NCI-H748 treated with DMSO at 0.1 percent for 48 hours (cell line): ENCODE measurements around the gene OSBP2.

Source experiments
- DNase-seq: peaks from one replicate; lab custom pipeline; 2025; lab: John Stamatoyannopoulos, UW

OSBP2 gene

DNA sequence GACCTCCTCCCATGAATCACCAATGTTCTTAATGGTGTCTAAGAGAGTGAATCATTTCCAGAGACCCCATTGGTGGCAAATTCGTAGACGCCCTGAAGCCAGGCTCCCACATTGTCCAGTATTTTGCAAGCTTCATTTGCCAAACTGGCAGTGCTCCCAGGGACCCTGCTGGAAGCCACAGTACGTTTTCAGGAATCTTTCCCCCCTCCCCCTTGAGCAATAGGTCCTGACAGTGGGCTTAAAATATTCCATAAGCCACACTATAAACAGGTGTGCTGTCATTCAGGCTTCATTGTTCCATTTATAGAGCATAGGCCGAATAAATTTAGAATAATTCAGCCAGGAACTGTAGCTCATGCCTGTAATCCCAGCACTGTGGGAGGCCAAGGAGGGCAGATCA is 148.6 kb downstream of the OSBP2 start:
- DNase-seq = no peak

DNA sequence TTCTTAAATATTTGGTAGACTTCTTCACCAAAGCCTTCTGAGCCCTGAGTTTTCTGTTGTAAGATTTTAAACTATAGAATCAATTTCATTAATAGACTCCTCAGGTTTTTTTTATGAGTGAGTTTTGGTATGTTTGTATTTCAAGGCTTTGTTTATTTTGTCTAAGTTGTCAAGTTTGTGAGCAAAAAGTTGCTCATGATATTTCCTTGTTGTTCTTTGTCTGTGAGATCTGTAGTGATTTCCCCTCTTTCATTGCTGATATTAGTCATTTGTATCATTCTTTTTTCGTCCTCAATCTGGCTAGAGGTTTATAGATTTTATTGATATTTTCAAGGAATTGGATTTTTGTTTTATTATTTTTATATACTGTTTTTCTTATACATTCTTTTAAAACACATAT is 152.9 kb downstream of the OSBP2 start:
- no peak for DNase-seq

DNA sequence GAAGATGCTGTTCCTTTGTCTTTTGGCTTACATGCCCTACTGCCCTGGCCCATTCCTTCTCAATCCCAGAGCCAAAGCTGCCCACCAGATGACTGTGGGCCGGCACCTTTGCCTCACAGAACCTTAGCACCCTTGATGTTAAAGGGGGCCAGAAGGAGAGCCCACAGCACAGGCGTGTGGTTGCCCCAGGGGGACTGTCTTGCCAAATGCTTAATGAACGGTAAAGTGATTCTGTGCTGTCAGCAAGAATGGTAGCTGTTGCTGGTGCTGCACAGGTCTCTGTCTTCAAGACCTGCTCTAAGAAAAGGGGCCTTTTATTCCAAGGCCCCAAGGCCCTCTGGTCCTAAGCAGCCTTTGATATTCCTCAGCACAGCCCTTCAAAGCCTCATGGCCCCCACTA is 160.6 kb downstream of the OSBP2 start:
- no peak for DNase-seq

DNA sequence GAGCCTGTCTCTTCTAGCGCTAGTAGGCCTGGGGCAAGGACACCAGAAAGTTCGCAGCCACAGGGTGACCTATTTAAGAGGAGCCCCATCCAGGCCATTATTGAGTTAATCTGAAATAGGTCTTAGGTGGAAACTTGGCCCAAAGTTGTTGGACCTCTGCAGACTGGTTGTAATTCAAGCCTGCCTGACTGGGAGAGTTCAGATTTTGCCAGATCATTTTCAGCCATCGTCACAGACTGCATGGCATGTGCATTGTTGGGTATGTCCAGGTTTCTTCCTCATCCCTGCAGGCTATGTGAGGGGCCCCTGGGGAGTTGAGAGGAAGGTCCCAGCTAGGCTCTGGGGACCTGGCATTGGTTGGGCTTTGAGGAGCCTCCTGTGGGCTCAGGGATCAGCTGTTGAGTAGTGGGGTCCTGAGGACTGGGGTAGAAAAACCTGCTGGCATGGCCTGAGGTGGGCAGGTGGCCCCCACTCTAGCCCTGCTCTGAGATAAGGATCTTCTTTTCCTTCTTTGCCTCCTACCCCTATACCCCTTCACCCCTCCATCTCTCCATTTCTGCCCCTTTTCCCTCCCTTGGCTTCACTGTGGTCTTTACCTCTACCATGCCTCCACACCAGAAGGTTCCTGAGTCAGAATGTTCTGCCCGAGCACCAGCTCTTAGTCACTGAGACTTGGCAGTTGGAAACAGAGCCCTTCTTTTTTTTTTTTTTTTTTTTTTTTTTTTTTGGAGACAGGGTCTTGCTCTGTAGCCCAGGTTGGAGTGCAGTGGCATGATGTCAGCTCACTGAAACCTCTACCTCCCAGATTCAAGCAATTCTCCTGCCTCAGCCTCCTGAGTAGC is 161.2 kb downstream of the OSBP2 start:
- DNase-seq = no peak

DNA sequence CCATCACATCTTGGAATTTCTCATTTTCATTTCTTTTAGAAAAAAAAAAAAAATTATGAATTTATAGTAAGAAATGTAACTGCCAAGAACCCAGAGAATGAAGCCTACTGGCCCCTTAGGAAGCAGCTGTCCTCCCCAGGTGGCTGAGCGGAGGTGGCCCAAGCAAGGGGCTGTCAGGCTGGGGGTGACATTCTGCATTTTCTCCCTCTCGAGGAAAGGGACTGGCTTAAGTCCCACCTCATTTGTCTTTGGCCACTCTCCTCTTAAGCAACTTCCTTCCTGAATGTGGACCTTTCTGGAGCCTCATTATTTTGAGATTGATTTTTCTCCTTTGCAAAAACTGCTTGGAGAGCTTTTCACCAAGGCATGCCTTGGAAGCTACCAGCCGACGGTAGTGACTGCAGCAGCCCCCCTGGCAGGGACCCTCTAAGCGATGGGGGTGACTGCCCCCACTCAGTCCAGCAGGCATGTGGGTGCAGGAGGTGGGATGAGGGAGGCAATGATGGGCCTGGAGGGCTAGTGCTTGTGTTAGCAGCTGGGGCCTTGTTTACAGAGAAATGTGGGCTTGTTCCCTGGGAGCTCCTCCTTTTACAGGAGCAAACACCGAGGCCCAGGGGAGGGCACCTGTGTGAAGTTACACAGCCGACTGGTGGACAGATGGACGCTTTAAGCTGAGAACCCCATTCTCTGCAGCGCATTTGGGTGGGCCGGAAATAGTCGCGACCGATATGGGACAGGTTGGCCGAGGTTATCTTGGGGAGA is 162.2 kb downstream of the OSBP2 start:
- no peak for DNase-seq

GRCh38 chr22:30857791-30858190 is 163.1 kb downstream of the OSBP2 start:
- DNase-seq = no peak

GRCh38 chr22:30858976-30859713 is 164.5 kb downstream of the OSBP2 start:
- no peak for DNase-seq

DNA sequence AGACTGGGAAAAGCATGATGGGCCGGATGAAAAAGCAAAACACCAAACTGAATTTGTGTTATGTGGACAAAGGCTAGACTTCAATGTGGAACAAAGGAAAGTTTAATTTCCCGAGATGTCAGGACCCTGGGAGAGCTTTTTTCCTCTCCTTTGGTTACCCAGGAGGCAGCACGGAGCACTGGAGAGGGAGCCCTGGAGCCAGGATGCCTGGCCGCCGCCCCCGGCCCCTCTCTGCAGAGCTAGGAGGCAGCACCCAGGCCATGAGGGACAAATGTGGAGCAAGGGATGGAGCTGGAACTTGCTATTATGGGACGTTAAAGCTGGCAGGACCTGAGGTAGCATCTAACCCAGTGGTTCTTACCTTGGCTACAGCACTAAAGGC is 165.0 kb downstream of the OSBP2 start:
- no peak for DNase-seq

GRCh38 chr22:30860176-30861105 is 165.8 kb downstream of the OSBP2 start:
- DNase-seq = no peak

DNA sequence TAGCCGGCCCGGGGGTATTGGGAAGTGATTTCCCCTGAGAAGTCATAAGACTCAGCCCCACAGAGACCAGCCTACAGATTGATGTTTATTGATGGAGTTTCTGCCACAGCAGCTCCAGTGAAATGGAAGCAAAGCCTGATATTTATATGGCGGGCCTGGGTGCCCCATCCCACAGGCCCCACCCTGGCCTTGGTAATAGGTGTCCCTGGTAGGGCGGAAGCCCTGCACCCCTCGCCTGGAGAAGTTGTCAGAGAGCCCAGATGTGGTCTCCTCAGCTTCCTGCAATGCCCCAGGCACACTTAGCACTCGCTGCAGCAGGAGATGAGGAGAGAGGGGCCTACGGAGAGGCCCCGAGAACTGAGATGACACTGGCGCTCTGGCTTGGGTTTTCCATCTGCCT is 166.5 kb downstream of the OSBP2 start:
- DNase-seq = no peak

GRCh38 chr22:30861688-30862552 is 167.2 kb downstream of the OSBP2 start:
- DNase-seq = no peak

DNA sequence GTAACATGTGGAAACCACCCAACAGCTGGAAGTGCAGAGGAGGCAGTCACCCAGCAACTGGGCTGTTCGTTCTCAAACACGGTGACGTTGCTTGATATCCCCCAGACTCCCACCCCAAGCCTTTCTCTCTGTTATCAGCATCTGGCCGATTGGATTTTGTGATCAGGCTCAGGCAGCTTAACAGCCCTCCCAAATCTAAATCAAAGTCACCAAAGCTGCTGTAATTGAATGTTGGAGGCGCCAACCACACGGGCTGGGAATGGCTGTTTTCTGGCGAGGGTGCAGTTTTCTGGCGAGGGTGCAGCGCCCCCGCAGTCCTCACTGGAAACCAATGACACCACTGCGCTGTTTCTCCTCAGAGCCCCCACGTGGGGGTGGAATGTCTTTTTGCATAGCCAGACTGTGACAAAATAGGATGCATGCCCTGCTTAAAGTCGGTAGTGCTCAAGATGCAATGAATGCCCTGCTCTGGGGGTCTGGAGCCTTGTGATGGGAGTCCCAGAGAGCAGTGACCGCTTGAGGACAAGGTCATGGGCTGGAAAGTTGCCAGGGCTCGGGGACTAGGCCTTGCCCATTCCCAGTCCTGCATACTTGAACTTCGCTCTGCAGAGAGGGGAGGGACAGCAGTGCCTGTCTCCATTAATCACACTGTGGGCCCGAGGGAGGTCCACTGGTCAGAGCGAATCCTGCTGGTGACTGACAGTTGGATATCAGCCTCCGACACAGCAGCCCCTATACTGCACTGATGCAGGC is 168.6 kb downstream of the OSBP2 start:
- no peak for DNase-seq

- no peak for DNase-seq
Observed at GRCh38 chr22:30864441-30865420, 170.1 kb downstream of the OSBP2 start.

- DNase-seq = no peak
Observed at GRCh38 chr22:30865656-30866055, 171.0 kb downstream of the OSBP2 start.

GRCh38 chr22:30866216-30866615 is 171.5 kb downstream of the OSBP2 start:
- DNase-seq = no peak

DNA sequence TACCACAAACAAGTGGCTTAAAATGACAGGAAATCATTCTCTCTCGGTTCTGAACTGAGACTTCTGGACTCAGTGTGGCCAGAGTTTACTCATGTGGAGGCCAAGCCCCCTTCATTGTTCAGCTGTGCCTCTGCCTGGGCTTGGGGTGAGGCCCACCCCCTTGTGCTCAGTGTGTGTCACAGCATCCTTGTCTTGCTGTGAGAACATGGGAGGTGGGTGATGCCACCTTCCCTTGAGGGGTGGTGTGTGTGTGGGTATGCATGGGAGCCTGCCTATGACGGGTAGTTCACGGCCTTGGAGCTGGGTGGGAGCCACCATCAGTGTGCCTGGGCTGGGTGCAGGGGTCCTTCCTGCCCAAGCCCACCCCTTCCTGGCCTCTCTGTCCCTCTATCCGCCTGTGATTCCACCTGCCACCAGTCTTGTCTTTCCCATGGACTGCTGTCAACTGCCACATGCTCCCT is 172.2 kb downstream of the OSBP2 start:
- DNase-seq = no peak

DNA sequence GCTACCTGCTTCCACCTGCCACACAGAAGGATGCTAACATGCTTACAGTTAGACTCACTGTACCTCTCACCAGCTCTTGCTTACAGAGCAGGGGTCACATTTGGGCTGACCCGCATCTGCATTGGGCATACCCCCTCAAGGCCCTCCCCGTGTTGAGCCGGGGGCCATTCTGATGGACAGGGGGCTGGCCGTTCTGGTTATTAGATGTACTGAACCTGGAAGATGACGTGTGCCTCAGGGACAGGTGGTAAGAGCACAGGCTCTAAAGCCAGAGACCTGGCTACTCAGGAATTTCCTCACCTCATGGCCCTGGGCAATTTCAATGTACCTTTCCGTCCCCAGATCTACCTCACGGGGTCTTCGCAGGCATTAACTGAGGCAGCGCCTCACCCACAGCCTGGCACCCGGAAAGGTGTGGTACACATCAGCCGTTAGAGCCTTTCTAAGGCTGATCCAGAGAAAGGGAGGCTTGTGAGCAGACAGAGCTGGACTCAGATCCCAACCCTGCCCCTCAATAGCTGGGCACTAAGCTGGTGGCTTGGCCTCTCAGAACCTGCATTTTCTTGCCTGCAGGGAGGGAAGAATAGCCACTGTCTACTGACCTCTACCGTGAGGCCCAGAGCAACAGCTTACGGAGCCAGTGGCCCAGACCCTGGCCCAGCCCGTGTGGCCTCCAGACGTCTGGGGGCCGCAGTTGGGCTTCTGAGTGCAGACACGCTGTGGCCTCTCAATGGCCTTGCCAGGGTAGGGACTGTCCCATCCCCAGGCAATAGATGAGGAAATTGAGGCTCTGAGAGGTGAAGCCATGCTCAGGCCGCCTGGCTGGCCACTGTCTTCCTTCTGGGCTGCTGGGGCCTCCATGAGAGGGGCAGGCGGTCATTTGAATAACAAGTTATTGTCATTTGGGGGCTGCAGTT is 173.3 kb downstream of the OSBP2 start:
- DNase-seq = no peak
